Fibroblast of upper back skin (primary cell): ENCODE measurements around the gene CACNA1I.

ENCODE experiments used
- DNase-seq: peaks from one replicate; pipeline ENCODE4 v3.0.0-alpha.2; 2013

CACNA1I gene

GRCh38 chr22:39569066-39569465 is 1.5 kb upstream of the CACNA1I start:
- DNase-seq: no peak

GRCh38 chr22:39570226-39570625 is 327 bp upstream of the CACNA1I start:
- no peak for DNase-seq

GRCh38 chr22:39571538-39571937 is 985 bp downstream of the CACNA1I start:
- no peak for DNase-seq

GRCh38 chr22:39574779-39575551 is 4.4 kb downstream of the CACNA1I start:
- DNase-seq: peak; percentile 93

GRCh38 chr22:39575552-39575825 is 4.9 kb downstream of the CACNA1I start:
- DNase-seq: no peak

- no peak for DNase-seq
These were observed 5.5 kb downstream of the CACNA1I start for GRCh38 chr22:39576027-39576426.

- no peak for DNase-seq
These were observed 6.8 kb downstream of the CACNA1I start for GRCh38 chr22:39577366-39577765.

- no peak for DNase-seq
These were observed 7.3 kb downstream of the CACNA1I start for GRCh38 chr22:39577900-39578299.

GRCh38 chr22:39580006-39580441 is 9.5 kb downstream of the CACNA1I start:
- DNase-seq: no peak

GRCh38 chr22:39580795-39581194 is 10.2 kb downstream of the CACNA1I start:
- no peak for DNase-seq

GRCh38 chr22:39581303-39581702 is 10.8 kb downstream of the CACNA1I start:
- no peak for DNase-seq

GRCh38 chr22:39583066-39583667 is 12.6 kb downstream of the CACNA1I start:
- DNase-seq: no peak

GRCh38 chr22:39589875-39590274 is 19.3 kb downstream of the CACNA1I start:
- no peak for DNase-seq

GRCh38 chr22:39592081-39593065 is 21.8 kb downstream of the CACNA1I start:
- DNase-seq: peak; percentile 79

- no peak for DNase-seq
These were observed 22.7 kb downstream of the CACNA1I start for GRCh38 chr22:39593066-39593930.

GRCh38 chr22:39593931-39594285 is 23.4 kb downstream of the CACNA1I start:
- no peak for DNase-seq

GRCh38 chr22:39594411-39594810 is 23.9 kb downstream of the CACNA1I start:
- DNase-seq: no peak

GRCh38 chr22:39595622-39596172 is 25.1 kb downstream of the CACNA1I start:
- DNase-seq: no peak

- no peak for DNase-seq
These were observed 26.0 kb downstream of the CACNA1I start for GRCh38 chr22:39596601-39597000.

GRCh38 chr22:39597236-39597869 is 26.8 kb downstream of the CACNA1I start:
- no peak for DNase-seq

- no peak for DNase-seq
These were observed 27.7 kb downstream of the CACNA1I start for GRCh38 chr22:39598017-39598965.
